Nephron (organoid): ENCODE results near the gene SNRPB2.

Experiments used
- H3K27ac Mint-ChIP-seq, 3 experiments: 2 replicates each; pipeline ENCODE4 v1.8.0; 2020; ENCODE audit warnings: mixed read lengths in 3 of 3, mild to moderate bottlenecking in 2 of 3, moderate library complexity in 1 of 3
- H3K27me3 Mint-ChIP-seq: 2 replicates; pipeline ENCODE4 v1.8.0; 2021; ENCODE audit warnings: low read depth, mild to moderate bottlenecking, moderate library complexity, mixed read lengths
- H3K36me3 Mint-ChIP-seq: 2 replicates; pipeline ENCODE4 v1.8.0; 2020; ENCODE audit warnings: low read depth, mixed read lengths
- H3K4me1 Mint-ChIP-seq: 2 replicates; pipeline ENCODE4 v1.8.0; 2020; ENCODE audit warnings: mixed read lengths
- H3K4me3 Mint-ChIP-seq, 3 experiments: 2 replicates each; pipeline ENCODE4 v1.8.0; 2020; ENCODE audit warnings: mild to moderate bottlenecking in 3 of 3, mixed read lengths in 3 of 3, moderate library complexity in 2 of 3
- H3K9me3 Mint-ChIP-seq: 2 replicates; pipeline ENCODE4 v1.8.0; 2020; ENCODE audit warnings: mixed read lengths
- TF ChIP-seq, protein P1 (sequence below), 3 experiments: fragments of 200-600 bp; sonication (generic); IDR thresholded peaks; one replicate each; pipeline ENCODE4 v1.5.0; 2021; ENCODE audit warnings: antibody characterized with exemption in 3 of 3; ENCODE audit not compliant: unreplicated experiment in 3 of 3

Gene SNRPB2

GRCh38 chr20:16693278-16693677, 36.5 kb upstream of the SNRPB2 start:
- Mint-ChIP-seq H3K4me1 (peaks cover 33% of the 10 kb centered on the region), H3K27me3 (no peaks in the 10 kb centered on the region), H3K4me3 (no peak overlapping the region), H3K27ac (no peak overlapping the region), H3K9me3 (no peaks in the 10 kb centered on the region), H3K36me3 (no peaks in the 10 kb centered on the region)
- TF ChIP-seq, protein P1, sequence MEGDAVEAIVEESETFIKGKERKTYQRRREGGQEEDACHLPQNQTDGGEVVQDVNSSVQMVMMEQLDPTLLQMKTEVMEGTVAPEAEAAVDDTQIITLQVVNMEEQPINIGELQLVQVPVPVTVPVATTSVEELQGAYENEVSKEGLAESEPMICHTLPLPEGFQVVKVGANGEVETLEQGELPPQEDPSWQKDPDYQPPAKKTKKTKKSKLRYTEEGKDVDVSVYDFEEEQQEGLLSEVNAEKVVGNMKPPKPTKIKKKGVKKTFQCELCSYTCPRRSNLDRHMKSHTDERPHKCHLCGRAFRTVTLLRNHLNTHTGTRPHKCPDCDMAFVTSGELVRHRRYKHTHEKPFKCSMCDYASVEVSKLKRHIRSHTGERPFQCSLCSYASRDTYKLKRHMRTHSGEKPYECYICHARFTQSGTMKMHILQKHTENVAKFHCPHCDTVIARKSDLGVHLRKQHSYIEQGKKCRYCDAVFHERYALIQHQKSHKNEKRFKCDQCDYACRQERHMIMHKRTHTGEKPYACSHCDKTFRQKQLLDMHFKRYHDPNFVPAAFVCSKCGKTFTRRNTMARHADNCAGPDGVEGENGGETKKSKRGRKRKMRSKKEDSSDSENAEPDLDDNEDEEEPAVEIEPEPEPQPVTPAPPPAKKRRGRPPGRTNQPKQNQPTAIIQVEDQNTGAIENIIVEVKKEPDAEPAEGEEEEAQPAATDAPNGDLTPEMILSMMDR (IDR thresholded peaks at IDR 0.05; ENCODE audit: unreplicated experiment in 3 of 3), result no peak

DNA sequence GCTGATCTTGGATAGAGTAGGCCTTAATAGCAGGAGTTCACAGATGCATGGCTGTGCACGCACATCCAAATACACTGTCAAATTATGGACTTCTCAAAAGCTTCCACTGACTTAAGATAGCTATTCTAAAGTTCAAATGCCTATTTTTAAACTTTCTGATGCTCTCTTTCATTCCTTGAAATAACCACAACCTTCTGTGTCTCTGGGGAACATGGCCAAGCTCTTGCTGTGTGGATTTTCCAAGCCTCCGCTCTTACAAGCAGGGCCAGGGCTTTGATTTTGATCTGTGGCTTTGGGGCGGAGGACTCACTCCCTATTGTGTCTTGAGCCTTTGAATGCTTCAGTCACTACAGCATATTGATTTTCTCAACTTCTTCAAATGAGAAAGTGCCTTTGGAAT, 35.7 kb upstream of the SNRPB2 start:
- Mint-ChIP-seq H3K4me3 (no peak overlapping the region), H3K36me3 (no peaks in the 10 kb centered on the region), H3K27me3 (no peaks in the 10 kb centered on the region), H3K9me3 (no peaks in the 10 kb centered on the region), H3K27ac (peak overlapping the region in 1 of 3 experiments; percentile 24), H3K4me1 (peaks cover 35% of the 10 kb centered on the region)
- TF ChIP-seq, protein P1 (IDR thresholded peaks at IDR 0.05; ENCODE audit: unreplicated experiment in 3 of 3), result no peak

DNA sequence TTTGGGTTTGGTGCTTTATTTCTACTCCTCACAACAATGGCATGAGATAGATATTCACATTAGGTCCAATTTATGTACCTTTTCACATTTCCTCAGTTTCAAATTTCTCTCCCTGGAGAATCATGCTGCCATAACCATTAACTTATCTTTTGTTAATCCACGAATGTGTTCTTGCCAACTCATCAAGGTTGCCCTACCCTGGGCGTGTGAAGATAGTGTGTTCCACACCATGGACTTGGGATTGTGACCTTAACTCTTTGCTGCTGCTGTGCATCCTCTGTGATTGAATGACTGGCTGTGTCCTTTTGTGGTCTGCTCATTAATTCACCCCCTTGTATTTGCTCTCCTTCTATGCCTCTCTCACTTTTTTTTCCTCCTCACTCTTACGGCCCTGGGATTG, 34.2 kb upstream of the SNRPB2 start:
- H3K4me3 Mint-ChIP-seq, result no peak overlapping the region
- H3K4me1 Mint-ChIP-seq, result peaks cover 41% of the 10 kb centered on the region
- TF ChIP-seq, protein P1 (IDR thresholded peaks at IDR 0.05; ENCODE audit: unreplicated experiment in 3 of 3), result no peak
- H3K9me3 Mint-ChIP-seq, result peaks cover 2% of the 10 kb centered on the region
- H3K27ac Mint-ChIP-seq, result no peak overlapping the region
- H3K27me3 Mint-ChIP-seq, result no peaks in the 10 kb centered on the region
- no peaks in the 10 kb centered on the region for H3K36me3 Mint-ChIP-seq

- Mint-ChIP-seq H3K4me3 (peak overlapping the region in 1 of 3 experiments; percentile 14), H3K36me3 (no peaks in the 10 kb centered on the region), H3K4me1 (peaks cover 19% of the 10 kb centered on the region), H3K27me3 (no peaks in the 10 kb centered on the region), H3K9me3 (peaks cover 8% of the 10 kb centered on the region), H3K27ac (peak overlapping the region; percentile 35 to 85 (median 85))
- TF ChIP-seq, protein P1 (IDR thresholded peaks at IDR 0.05; ENCODE audit: unreplicated experiment in 3 of 3), result peak; percentile 19 to 39 (median 26)
Measured at GRCh38 chr20:16699293-16699692, 30.5 kb upstream of the SNRPB2 start.

GRCh38 chr20:16701296-16701695, 28.5 kb upstream of the SNRPB2 start:
- H3K4me3 Mint-ChIP-seq, result no peak overlapping the region
- peaks cover 23% of the 10 kb centered on the region for H3K9me3 Mint-ChIP-seq
- peaks cover 6% of the 10 kb centered on the region for H3K36me3 Mint-ChIP-seq
- no peak overlapping the region for H3K27ac Mint-ChIP-seq
- TF ChIP-seq, protein P1 (IDR thresholded peaks at IDR 0.05; ENCODE audit: unreplicated experiment in 3 of 3), result no peak
- H3K4me1 Mint-ChIP-seq, result peaks cover 8% of the 10 kb centered on the region
- no peaks in the 10 kb centered on the region for H3K27me3 Mint-ChIP-seq

GRCh38 chr20:16703570-16703969, 26.3 kb upstream of the SNRPB2 start:
- peaks cover 10% of the 10 kb centered on the region for H3K36me3 Mint-ChIP-seq
- TF ChIP-seq, protein P1 (IDR thresholded peaks at IDR 0.05; ENCODE audit: unreplicated experiment in 3 of 3), result no peak
- H3K9me3 Mint-ChIP-seq, result peaks cover 41% of the 10 kb centered on the region
- H3K4me1 Mint-ChIP-seq, result peaks cover 16% of the 10 kb centered on the region
- H3K27me3 Mint-ChIP-seq, result no peaks in the 10 kb centered on the region
- no peak overlapping the region for H3K27ac Mint-ChIP-seq
- H3K4me3 Mint-ChIP-seq, result no peak overlapping the region
